PC-9 (cell line): ENCODE results near the gene BRF1.

ENCODE experiments used
- CTCF ChIP-seq: fragments of 200-600 bp; sonication (generic); conservative IDR thresholded peaks from 2 replicates; pipeline ENCODE4 v1.6.1; 2017; ENCODE audit warnings: mixed run types, antibody characterized with exemption, mild to moderate bottlenecking, moderate library complexity
- EZH2 ChIP-seq: fragments of 200-600 bp; sonication (generic); IDR thresholded peaks from 2 replicates; pipeline ENCODE4 v1.8.0; 2017; ENCODE audit warnings: antibody characterized with exemption, low read depth

- TF ChIP-seq CTCF (no peak), EZH2 (no peak)
These were observed 4.5 kb upstream of the BRF1 start for GRCh38 chr14:105305345-105305744.
